Fibroblast of pulmonary artery (primary cell): ENCODE results near the gene CRYBB2.
"Not testable (repeated sequence)": the region's sequence is repeated elsewhere in the genome, so short reads cannot be mapped to it uniquely, and the experiment has no call there.

ENCODE experiments used
- DNase-seq: peaks from one replicate; pipeline ENCODE4 v3.0.0-alpha.2; 2010; ENCODE audit warnings: low read depth
- H3K4me3 ChIP-seq: replicated peaks from 2 replicates; pipeline ENCODE4 v1.5.1; 2011; ENCODE audit warnings: low read depth, mild to moderate bottlenecking, control low read depth, low read length, moderate library complexity
- TF ChIP-seq, protein P1 (sequence below): IDR thresholded peaks from 2 replicates; pipeline ENCODE4 v1.5.1; 2011; ENCODE audit warnings: mild to moderate bottlenecking, control low read depth, low read length, inconsistent platforms; ENCODE audit errors: missing control alignments

Gene CRYBB2

GRCh38 chr22:25176799-25177198 lies 42.6 kb upstream of the CRYBB2 start:
- TF ChIP-seq, protein P1, sequence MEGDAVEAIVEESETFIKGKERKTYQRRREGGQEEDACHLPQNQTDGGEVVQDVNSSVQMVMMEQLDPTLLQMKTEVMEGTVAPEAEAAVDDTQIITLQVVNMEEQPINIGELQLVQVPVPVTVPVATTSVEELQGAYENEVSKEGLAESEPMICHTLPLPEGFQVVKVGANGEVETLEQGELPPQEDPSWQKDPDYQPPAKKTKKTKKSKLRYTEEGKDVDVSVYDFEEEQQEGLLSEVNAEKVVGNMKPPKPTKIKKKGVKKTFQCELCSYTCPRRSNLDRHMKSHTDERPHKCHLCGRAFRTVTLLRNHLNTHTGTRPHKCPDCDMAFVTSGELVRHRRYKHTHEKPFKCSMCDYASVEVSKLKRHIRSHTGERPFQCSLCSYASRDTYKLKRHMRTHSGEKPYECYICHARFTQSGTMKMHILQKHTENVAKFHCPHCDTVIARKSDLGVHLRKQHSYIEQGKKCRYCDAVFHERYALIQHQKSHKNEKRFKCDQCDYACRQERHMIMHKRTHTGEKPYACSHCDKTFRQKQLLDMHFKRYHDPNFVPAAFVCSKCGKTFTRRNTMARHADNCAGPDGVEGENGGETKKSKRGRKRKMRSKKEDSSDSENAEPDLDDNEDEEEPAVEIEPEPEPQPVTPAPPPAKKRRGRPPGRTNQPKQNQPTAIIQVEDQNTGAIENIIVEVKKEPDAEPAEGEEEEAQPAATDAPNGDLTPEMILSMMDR, result no peak
- DNase-seq, result no peak

GRCh38 chr22:25177226-25177625 lies 42.2 kb upstream of the CRYBB2 start:
- DNase-seq, result no peak
- TF ChIP-seq, protein P1, result no peak
- no peak overlapping the region for H3K4me3 ChIP-seq

More at GRCh38 chr22:25176799-25177198, 42.6 kb upstream of the CRYBB2 start:
- no peak overlapping the region for H3K4me3 ChIP-seq

DNA sequence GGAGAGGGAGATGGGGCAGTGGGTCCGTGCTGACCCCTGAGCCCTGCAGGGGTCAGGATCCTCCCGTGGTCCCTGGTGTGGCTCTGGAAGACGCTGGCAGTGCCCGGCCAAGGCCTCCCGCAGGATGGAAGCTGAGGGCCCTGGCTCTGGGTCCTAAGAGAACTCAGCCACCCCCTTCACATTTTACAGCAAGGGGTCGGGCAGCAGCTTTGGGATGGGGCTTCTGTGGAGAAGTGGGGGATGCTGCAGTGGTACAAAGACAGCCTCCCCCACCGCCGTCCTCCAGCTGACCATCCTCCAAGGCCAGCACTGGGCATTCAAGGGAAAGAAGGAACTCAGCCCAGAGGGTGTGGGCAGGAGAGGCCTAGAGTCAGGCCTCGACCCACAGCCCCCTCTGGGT lies 41.5 kb upstream of the CRYBB2 start:
- TF ChIP-seq, protein P1, result no peak
- DNase-seq, result no peak
- H3K4me3 ChIP-seq, result no peak overlapping the region

GRCh38 chr22:25178348-25178747 lies 41.1 kb upstream of the CRYBB2 start:
- not testable (repeated sequence) for DNase-seq, H3K4me3 ChIP-seq

- not testable (repeated sequence) for H3K4me3 ChIP-seq, DNase-seq
These were observed 40.4 kb upstream of the CRYBB2 start for GRCh38 chr22:25178869-25179631.

- TF ChIP-seq, protein P1, result no peak
- peak; percentile 23 for DNase-seq
- H3K4me3 ChIP-seq, result no peak overlapping the region
These were observed 37.0 kb upstream of the CRYBB2 start for GRCh38 chr22:25182131-25183110.

- TF ChIP-seq, protein P1, result no peak
- no peak for DNase-seq
These were observed 35.4 kb upstream of the CRYBB2 start for GRCh38 chr22:25183949-25184619.

More at GRCh38 chr22:25183949-25184619, 35.4 kb upstream of the CRYBB2 start:
- no peak overlapping the region for H3K4me3 ChIP-seq
